ENCODE measurements around the gene FAM149A. TPM values are rescaled to one million over a fixed set of nuclear protein-coding genes. Genes with fewer than 3 reads are reported as not detected.

The FAM149A gene
- total RNA-seq, 2 experiments from 2014 or later: not detected

- POLR2A ChIA-PET: no interaction called here
- no peak overlapping the region for H2AFZ ChIP-seq (ENCODE audit: low read length)
- H3K9me2 ChIP-seq (ENCODE audit: insufficient read depth, low read length): no peaks in the 10 kb centered on the region
- TF ChIP-seq EZH2phosphoT487 (IDR thresholded peaks at IDR 0.05; ENCODE audit: borderline replicate concordance, low read depth, low read length): no peak
- TF ChIP-seq, protein P1, sequence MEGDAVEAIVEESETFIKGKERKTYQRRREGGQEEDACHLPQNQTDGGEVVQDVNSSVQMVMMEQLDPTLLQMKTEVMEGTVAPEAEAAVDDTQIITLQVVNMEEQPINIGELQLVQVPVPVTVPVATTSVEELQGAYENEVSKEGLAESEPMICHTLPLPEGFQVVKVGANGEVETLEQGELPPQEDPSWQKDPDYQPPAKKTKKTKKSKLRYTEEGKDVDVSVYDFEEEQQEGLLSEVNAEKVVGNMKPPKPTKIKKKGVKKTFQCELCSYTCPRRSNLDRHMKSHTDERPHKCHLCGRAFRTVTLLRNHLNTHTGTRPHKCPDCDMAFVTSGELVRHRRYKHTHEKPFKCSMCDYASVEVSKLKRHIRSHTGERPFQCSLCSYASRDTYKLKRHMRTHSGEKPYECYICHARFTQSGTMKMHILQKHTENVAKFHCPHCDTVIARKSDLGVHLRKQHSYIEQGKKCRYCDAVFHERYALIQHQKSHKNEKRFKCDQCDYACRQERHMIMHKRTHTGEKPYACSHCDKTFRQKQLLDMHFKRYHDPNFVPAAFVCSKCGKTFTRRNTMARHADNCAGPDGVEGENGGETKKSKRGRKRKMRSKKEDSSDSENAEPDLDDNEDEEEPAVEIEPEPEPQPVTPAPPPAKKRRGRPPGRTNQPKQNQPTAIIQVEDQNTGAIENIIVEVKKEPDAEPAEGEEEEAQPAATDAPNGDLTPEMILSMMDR (conservative IDR thresholded peaks at IDR 0.05; ENCODE audit: low read length): no peak
- BruUV-seq (replicated peaks): no TSS peak
- H3K4me1 ChIP-seq (ENCODE audit: insufficient read depth, low read length, poor library complexity, severe bottlenecking): peaks cover 6% of the 10 kb centered on the region
- DNase-seq (ENCODE audit: low spot score): no peak
- no peak overlapping the region for H3K27ac ChIP-seq (ENCODE audit: low read depth, low read length, poor library complexity, severe bottlenecking)
- H3K36me3 ChIP-seq (ENCODE audit: insufficient read depth, low read length): 0 out of 2 replicates have a peak, but pooled peaks cover 4% of the 10 kb centered on the region
- no peaks in the 10 kb centered on the region for H3K79me2 ChIP-seq (ENCODE audit: insufficient read depth, low read depth, low read length)
- H3K4me3 ChIP-seq (ENCODE audit: low read depth, low read length, poor library complexity, severe bottlenecking): no peak overlapping the region
- intact Hi-C loops (cut with micrococcal nuclease; ENCODE audit: unreplicated experiment): no loop called here
- H3K4me2 ChIP-seq (ENCODE audit: low read length): no peak overlapping the region
- H4K20me1 ChIP-seq (ENCODE audit: insufficient read depth, low read length): no peaks in the 10 kb centered on the region
- CTCF ChIA-PET (ENCODE audit: unreplicated experiment): no interaction called here
- no peaks in the 10 kb centered on the region for H3K9me3 ChIP-seq (ENCODE audit: low read length)
Observed at GRCh38 chr4:186200516-186200915, 96.0 kb downstream of the FAM149A start.

- H4K20me1 ChIP-seq (ENCODE audit: insufficient read depth, low read length): no peaks in the 10 kb centered on the region
- no peak overlapping the region for H3K4me2 ChIP-seq (ENCODE audit: low read length)
- no TSS peak for BruUV-seq (replicated peaks)
- CTCF ChIA-PET (ENCODE audit: unreplicated experiment): interaction anchor here (1.1 kb wide), 1 partner anchor 9 kb away, joined by 3 read pairs; no protein-coding TSS in a partner anchor
- no peak for TF ChIP-seq EZH2phosphoT487 (IDR thresholded peaks at IDR 0.05; ENCODE audit: borderline replicate concordance, low read depth, low read length)
- TF ChIP-seq, protein P1 (conservative IDR thresholded peaks at IDR 0.05; ENCODE audit: low read length): no peak
- DNase-seq (ENCODE audit: low spot score): no peak
- POLR2A ChIA-PET: interaction anchor here (1.6 kb wide), 1 partner anchor 10 kb away, joined by 4 read pairs; the partner anchor contains the start of gene CYP4V2
- no peaks in the 10 kb centered on the region for H3K9me2 ChIP-seq (ENCODE audit: insufficient read depth, low read length)
- no peaks in the 10 kb centered on the region for H3K79me2 ChIP-seq (ENCODE audit: insufficient read depth, low read depth, low read length)
- H3K4me3 ChIP-seq (ENCODE audit: low read depth, low read length, poor library complexity, severe bottlenecking): no peak overlapping the region
- H3K27ac ChIP-seq (ENCODE audit: low read depth, low read length, poor library complexity, severe bottlenecking): no peak overlapping the region
- H2AFZ ChIP-seq (ENCODE audit: low read length): no peak overlapping the region
- H3K36me3 ChIP-seq (ENCODE audit: insufficient read depth, low read length): 0 out of 2 replicates have a peak, but pooled peaks cover 4% of the 10 kb centered on the region
- H3K4me1 ChIP-seq (ENCODE audit: insufficient read depth, low read length, poor library complexity, severe bottlenecking): peaks cover 6% of the 10 kb centered on the region
- intact Hi-C loops (cut with micrococcal nuclease; ENCODE audit: unreplicated experiment): no loop called here
- H3K9me3 ChIP-seq (ENCODE audit: low read length): no peaks in the 10 kb centered on the region
Observed at GRCh38 chr4:186201010-186201409, 96.5 kb downstream of the FAM149A start.

DNA sequence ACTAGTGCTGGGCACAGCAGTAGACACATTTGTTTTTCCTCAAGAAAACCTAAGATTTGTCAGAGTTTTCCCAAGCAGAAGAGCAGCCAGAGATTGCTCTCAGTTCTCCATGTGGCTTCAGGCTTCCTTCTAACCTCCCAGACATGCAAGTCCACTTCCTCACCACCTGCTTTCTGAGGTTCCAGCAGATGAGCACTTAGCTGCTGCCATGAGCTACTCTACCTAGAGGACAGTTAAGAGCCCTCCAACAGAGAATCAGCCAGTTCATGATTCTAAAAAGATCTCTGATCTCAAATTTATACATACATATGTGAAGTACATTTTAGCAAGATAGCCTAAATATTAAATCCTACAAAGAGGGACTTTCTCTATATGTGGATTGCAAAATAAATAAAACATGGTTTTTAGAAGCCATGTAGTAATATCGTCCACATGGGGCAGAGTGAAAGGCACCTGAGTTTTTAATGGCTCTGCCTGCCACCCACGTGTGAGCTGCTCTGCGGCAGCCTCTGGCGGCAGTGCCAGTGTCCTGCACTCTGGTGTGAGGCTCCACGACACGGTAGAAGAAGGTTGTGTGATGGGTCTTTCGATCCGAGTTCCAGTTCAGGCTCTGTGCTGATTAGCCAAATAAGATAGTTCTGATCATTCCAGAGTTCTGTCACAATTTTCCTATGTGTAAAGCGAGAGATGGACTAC, 97.2 kb downstream of the FAM149A start:
- BruUV-seq (replicated peaks): no TSS peak
- TF ChIP-seq, protein P1 (conservative IDR thresholded peaks at IDR 0.05; ENCODE audit: low read length): peak; percentile 98
- no peak for TF ChIP-seq EZH2phosphoT487 (IDR thresholded peaks at IDR 0.05; ENCODE audit: borderline replicate concordance, low read depth, low read length)
- ChIA-PET POLR2A (interaction anchor here (1.6 kb wide), 1 partner anchor 11 kb away, joined by 4 read pairs; the partner anchor contains the start of gene CYP4V2), CTCF (ENCODE audit: unreplicated experiment) (interaction anchor here (1.1 kb wide), 1 partner anchor 10 kb away, joined by 3 read pairs; no protein-coding TSS in a partner anchor)
- peak overlapping the region; percentile 33 for H3K27ac ChIP-seq (ENCODE audit: low read depth, low read length, poor library complexity, severe bottlenecking)
- H3K4me2 ChIP-seq (ENCODE audit: low read length): peak overlapping the region; percentile 35; the same call in 1 of the 2 replicates
- peak; percentile 83 for DNase-seq (ENCODE audit: low spot score)
- H3K36me3 ChIP-seq (ENCODE audit: insufficient read depth, low read length): 0 out of 2 replicates have a peak, but pooled peaks cover 4% of the 10 kb centered on the region
- H3K4me1 ChIP-seq (ENCODE audit: insufficient read depth, low read length, poor library complexity, severe bottlenecking): peaks cover 6% of the 10 kb centered on the region
- no peaks in the 10 kb centered on the region for H4K20me1 ChIP-seq (ENCODE audit: insufficient read depth, low read length)
- peak overlapping the region; percentile 65 for H2AFZ ChIP-seq (ENCODE audit: low read length)
- H3K79me2 ChIP-seq (ENCODE audit: insufficient read depth, low read depth, low read length): no peaks in the 10 kb centered on the region
- intact Hi-C loops (cut with micrococcal nuclease; ENCODE audit: unreplicated experiment): loop anchor here (1.0 kb wide), 1 partner anchor 54 kb away; no protein-coding TSS in a partner anchor
- H3K9me2 ChIP-seq (ENCODE audit: insufficient read depth, low read length): no peaks in the 10 kb centered on the region
- H3K9me3 ChIP-seq (ENCODE audit: low read length): no peaks in the 10 kb centered on the region
- no peak overlapping the region for H3K4me3 ChIP-seq (ENCODE audit: low read depth, low read length, poor library complexity, severe bottlenecking)
